ENCODE data around the gene PDCD2.

GRCh38 chr6:170590725-170591124, 6.3 kb upstream of the PDCD2 start:
- TF ChIP-seq OSR1 (CRISPR knock-in tag; IDR thresholded peaks at IDR 0.05) = no peak
- TF ChIP-seq PATZ1 (CRISPR knock-in tag; IDR thresholded peaks at IDR 0.05; ENCODE audit: borderline replicate concordance) = no peak
- no peak for TF ChIP-seq ZFP3 (CRISPR knock-in tag; IDR thresholded peaks at IDR 0.05)
- no peak for TF ChIP-seq ISL1 (CRISPR knock-in tag; IDR thresholded peaks at IDR 0.05)
- no peak for TF ChIP-seq GLIS3 (CRISPR knock-in tag; IDR thresholded peaks at IDR 0.05)
- no peak for TF ChIP-seq ZFP30 (CRISPR knock-in tag; IDR thresholded peaks at IDR 0.05)
- no peak for TF ChIP-seq ARNTL (CRISPR knock-in tag; IDR thresholded peaks at IDR 0.05; ENCODE audit: borderline replicate concordance, low read depth)
- TF ChIP-seq CREB5 (CRISPR knock-in tag; IDR thresholded peaks at IDR 0.05; ENCODE audit: low read depth) = no peak
- no peak for TF ChIP-seq ZNF565 (CRISPR knock-in tag; conservative IDR thresholded peaks at IDR 0.05; ENCODE audit: low read depth)
